HG03196 (cell line): ENCODE measurements around the gene SFMBT1.
A peak's percentile ranks its signal among the peaks of the same experiment; 100 is the strongest.

ENCODE experiments used
- ATAC-seq: cut with Tn5 transposase; IDR thresholded peaks from one replicate; pipeline ENCODE4 v1.9.1; 2021; ENCODE audit not compliant: unreplicated experiment

The SFMBT1 gene, protein sequence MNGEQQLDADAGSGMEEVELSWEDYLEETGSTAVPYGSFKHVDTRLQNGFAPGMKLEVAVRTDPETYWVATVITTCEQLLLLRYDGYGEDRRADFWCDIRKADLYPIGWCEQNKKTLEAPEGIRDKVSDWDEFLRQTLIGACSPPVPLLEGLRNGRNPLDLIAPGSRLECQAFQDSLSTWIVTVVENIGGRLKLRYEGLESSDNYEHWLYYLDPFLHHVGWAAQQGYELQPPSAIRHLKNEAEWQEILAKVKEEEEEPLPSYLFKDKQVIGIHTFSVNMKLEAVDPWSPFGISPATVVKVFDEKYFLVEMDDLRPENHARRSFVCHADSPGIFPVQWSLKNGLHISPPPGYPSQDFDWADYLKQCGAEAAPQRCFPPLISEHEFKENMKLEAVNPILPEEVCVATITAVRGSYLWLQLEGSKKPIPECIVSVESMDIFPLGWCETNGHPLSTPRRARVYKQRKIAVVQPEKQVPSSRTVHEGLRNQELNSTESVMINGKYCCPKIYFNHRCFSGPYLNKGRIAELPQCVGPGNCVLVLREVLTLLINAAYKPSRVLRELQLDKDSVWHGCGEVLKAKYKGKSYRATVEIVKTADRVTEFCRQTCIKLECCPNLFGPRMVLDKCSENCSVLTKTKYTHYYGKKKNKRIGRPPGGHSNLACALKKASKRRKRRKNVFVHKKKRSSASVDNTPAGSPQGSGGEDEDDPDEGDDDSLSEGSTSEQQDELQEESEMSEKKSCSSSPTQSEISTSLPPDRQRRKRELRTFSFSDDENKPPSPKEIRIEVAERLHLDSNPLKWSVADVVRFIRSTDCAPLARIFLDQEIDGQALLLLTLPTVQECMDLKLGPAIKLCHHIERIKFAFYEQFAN

GRCh38 chr3:53045518-53046170 is at the start of gene SFMBT1:
Gene SFMBT1 (minus strand): TSS chr3:53046073. CDS start chr3:52969128, 76,945 bp downstream.
- ATAC-seq = peak; percentile 43

GRCh38 chr3:53092942-53093341 is 47.1 kb upstream of the SFMBT1 start:
- ATAC-seq = no peak

DNA sequence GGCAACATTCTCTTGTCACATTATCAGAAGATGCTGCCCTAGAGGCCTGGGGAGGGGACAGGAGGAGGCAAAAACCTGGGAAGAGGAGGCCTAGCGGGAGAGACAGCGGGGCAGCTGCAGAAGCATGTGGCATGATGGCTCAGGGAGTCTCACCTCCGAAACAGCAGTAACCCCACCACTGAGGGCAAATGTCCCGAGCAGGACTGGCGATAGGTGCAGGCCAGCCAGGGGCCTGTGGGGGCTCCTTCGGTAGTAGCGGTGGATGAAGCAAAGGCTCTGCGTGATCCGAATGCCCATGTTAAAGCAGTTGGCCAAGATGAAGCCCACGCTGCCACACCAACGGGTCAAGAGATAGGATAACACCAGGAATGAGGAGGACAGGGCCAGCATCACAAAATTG is 46.3 kb upstream of the SFMBT1 start:
- ATAC-seq = no peak

DNA sequence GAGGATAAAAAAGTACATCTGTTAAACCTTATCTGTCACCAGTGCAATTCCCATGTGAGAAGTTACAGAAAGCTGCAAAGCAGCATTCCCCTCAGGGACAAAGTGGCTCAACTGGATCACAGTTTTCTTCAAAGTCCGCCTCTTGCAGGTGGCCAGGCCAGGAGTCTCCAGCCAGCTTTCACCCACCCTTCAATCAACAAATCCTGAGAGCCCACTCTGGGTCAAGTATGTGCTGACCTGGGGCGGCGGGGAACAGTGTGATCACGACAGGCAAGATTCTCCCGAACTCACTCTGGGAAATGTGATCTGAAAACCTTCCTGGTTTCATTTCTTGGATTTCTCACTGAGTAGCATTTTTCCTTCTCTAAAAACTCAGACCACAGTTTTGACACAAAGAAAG is 45.1 kb upstream of the SFMBT1 start:
- no peak for ATAC-seq

DNA sequence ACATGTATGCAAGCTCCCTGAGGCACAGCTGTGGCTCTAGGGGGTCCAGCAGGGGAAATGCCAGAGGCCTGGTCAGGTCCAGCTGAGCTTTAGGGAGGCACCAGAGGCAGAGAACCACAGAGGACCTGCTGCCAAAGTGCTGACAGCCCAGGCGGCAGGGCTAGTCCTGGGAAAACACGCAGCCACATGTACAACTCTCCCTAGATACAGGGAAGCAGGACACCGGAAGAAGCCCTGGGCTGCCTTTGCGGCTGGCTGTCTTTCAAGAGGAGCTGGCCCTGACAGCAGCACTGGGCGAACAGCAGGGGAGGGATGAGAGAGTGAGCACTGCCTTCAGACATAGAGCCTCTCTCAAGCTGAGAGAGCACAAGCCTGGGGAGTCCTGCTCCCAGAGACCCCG is 43.6 kb upstream of the SFMBT1 start:
- no peak for ATAC-seq

DNA sequence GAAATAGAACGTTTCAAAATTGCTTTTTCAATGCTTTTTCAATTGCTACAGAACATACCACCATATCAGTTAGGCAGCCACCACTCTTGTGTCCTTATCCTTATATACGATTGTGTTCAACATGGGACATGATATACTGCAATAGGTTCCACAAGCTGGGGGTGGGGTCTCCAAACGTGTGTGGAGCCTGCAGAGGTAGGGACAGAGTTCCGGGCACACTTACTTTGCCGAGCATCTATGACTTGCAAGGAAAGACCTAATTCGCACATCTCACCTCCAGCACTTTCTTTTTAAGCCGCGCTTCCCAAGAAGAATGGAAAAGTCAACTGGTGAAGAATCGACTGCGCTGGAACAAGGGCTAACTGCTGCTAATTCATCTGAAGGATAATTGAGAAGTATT is 39.6 kb upstream of the SFMBT1 start:
- ATAC-seq = no peak

GRCh38 chr3:53084310-53085001 is 38.6 kb upstream of the SFMBT1 start:
- ATAC-seq = no peak

DNA sequence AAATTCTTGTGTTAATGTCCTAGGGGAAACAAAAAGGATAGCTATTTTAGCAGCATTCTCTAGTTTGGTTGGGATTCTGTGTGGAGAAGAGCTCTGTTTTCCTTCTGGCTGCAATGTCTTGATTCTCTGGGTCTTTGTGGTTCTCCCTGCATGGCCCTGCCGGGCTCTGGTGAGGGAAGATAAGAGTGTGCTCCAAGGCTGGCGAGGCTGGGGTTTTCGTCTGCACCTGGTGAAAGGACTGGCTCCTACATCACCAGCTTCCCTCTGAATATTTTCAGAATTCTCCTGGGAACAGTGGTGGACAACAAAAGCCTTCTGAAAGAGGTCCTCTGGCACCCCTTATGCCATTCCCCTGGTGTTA is 38.1 kb upstream of the SFMBT1 start:
- ATAC-seq = no peak

DNA sequence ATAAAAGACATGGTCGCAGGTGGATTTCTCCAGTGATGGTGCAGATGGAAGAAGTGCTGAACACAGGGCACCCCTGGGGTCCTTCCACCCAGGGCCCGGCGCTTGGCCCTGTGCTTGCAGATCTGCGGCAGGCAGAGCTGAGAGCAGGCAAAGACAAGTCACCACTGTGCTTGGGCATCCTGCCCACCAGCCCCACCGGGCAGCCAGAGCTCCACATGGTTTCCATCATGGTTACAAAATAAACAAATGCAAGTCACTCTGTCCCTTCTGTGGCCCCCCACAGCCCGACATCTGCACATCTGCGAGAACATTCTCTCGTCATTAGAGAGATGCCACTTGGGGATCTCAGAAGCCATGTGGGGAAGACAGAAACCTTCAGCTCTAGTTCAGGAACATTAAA is 37.6 kb upstream of the SFMBT1 start:
- ATAC-seq = no peak

DNA sequence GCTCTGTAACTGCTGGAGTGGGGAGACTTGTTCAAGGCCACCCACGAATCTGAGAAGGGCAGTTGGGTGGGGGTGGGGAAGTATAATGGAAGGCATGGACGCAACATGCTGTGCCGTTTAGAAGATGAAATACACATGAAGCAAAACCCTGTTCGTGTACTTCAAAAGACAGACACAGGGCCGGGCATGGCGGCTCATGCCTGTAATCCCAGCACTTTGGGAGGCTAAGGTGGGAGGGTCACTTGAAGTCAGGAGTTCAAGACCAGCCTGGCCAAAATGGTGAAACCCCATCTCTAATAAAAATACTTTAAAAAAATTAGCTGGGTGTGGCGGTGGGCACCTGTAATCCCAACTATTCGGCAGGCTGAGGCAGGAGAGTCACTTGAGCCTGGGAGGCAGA is 36.9 kb upstream of the SFMBT1 start:
- no peak for ATAC-seq

GRCh38 chr3:53081318-53081717 is 35.4 kb upstream of the SFMBT1 start:
- ATAC-seq = no peak

DNA sequence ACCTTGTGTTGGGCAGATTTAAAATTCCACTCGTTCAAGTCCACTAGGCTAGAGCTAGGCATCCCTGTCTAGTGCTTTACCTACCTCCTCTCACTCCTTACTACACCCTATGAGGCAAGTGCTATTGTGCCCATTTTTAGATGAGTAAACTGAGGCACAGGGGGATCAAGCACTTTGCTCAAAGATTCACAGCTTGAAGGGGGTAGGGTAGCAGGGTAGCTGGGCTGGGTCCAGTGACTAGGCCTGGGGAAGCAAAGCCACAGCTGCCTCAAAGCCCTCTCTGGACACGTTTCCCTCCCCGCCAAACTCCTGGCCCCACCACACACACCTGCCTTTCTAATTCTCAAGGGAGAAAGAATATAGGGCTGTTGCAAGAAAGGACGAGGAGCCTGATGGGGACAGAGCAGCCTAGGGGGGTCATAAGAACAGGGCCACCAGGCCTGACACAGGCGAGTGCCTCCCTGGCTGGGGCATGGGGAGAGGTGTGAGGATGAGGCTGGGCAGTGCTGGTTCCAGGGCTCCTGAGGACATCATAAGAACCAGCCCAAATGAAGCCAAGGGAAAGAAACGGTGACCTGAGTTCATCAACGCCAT is 34.8 kb upstream of the SFMBT1 start:
- ATAC-seq = no peak

DNA sequence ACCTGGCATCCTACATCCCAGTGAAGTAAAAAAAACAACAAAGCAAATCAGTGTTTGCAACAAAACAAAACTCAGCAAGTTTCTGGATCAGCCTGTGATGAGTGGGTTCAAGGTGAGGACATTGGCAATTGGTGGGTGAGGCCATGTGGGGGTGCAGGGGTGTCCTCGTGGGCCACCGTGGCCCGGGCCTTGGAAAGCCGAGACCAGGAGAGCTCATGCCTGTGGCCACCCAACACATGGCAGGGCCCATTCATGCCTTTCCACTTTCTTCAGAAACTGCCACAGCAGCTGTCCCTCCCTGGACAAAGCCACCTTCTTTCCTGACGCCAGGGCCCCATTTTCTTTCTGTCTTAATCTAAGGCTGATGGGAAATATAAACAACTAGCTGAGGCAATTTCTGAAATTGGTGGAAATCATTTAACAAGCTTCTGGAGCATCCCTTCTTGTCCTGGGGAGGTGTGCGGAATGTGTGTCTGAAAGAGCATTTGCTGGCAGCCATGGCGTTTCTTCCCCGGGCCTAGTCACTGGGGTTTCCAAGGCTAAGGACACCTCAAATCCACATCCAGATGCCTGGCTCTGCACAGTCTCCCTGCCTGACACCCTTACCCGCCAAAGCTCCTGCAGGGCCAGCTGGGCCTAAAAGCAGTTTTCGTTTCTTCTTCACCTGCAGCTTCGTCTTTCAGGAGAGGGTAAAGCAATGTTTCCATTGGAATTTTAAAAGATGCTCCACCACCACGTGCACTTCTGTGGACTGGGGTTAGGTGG is 34.1 kb upstream of the SFMBT1 start:
- no peak for ATAC-seq

GRCh38 chr3:53079147-53079546 is 33.3 kb upstream of the SFMBT1 start:
- no peak for ATAC-seq

DNA sequence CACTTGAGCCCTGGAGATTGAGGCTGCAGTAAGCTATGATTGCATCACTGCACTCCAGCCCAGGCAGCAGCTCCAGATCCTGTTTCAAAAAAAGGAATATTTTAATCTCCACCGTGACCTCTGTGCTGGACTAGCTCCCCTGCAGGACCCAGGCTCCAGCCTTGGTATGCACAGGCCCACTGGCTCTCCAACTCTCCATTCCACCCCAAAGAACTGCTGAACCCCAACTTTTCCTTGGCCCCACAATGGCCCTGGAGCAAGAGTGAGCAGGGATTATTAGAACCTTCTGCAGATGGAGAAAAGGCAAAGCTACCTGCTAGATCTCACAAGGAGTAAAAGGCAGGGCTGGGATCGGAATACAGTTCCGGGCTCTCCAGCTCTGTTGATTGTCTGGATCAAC is 32.8 kb upstream of the SFMBT1 start:
- ATAC-seq = no peak

DNA sequence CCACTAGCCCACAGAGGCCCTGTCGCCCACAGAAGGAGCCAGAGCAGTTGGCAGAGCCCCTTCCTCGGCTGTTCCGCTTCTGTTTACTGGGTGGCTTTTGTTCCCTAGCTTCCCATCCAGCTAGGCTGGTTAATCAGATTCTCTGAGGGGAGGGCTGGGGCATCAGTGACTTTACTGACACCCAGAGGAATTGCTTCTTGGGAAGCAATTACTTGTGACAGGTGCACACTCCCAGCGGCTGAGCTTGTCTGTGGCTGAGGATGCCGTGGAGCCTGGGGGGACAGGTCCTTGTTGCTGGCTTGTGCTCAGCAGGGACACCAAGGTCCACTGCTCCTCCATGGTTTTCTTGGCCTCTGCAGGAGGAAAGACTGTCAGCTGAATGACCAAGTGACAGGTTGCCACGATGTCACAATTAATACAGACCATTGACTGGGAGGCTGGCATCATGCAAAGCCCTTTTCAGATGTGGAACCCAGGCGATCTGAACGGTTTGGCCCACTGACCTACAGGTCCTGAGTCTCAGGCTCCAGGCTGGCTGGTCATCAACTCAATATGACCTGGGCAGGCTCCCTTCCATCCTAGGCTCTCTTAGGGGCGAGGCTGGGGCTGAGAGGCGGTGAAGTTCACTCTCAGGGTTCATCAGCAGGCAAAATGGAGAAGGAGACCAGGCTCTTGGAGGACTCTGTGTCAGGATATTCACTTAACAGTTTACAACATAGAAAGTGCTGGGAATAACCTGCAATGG is 31.8 kb upstream of the SFMBT1 start:
- ATAC-seq = no peak

- ATAC-seq = no peak
These were observed 29.9 kb upstream of the SFMBT1 start for GRCh38 chr3:53075743-53076140.

DNA sequence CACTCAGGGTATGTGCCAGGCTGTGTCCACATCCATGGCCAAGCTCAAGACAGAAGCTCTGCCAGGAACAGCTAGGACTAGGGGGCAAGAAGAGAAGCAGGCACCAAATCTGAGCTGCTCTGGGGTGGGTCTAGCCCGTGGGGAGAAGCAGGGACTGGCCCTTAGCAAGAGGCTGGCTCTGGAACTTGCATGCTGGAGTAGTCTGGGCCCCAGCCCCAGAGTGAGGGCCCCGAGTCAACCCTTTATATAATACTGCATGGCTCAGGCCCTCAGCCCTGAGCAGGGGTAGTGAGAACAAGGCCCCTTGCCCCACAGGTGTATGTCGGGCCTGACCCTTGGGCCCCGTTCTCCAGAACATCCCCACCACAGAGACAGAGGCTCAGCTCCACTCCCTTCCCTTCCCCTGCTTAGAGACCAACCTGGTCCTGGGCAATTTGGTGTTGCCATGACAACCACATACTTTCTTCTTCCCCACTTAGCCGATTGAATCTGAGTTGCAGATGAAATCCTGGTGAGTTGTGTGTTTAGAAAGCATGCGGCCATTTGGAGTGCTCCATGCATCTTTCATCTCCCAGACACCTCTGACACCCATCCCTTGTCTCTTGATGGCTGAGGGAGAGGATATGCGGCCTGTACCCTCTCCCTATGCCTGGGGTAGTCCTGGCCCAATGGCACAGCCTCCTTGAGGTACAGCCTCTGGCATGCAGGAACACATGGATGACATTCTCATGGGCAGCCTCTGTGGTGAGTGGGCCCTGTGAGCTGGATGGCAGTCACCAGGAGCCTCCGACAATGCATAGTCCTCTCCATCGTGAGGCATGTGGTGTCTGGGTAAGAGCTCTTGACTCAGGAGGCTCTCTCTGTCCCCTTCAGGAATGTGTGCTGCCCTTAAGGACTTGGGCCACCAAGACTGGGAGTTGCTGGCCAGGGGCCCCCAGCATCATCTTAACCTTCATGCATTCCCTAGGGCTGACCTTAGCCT is 29.2 kb upstream of the SFMBT1 start:
- ATAC-seq = no peak
